CMK (cell line): ENCODE measurements around the gene CT45A3.
"Not testable (repeated sequence)": the region's sequence is repeated elsewhere in the genome, so short reads cannot be mapped to it uniquely, and the experiment has no call there.

ENCODE experiments used
- DNase-seq: peaks from one replicate; pipeline ENCODE4 v3.0.0-alpha.2; 2010; ENCODE audit warnings: low read depth

Gene CT45A3, protein sequence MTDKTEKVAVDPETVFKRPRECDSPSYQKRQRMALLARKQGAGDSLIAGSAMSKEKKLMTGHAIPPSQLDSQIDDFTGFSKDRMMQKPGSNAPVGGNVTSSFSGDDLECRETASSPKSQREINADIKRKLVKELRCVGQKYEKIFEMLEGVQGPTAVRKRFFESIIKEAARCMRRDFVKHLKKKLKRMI

GRCh38 chrX:135768091-135768490 lies at the start of gene CT45A3:
Gene CT45A3 (minus strand): TSS chrX:135768191. CDS start chrX:135764444, 3,747 bp downstream.
- not testable (repeated sequence) for DNase-seq

- DNase-seq = not testable (repeated sequence)
Measured at GRCh38 chrX:135802687-135803086, 34.7 kb upstream of the CT45A3 start, which contains the start of gene CT45A6. Gene CT45A6 (minus strand): TSS chrX:135802787. CDS start chrX:135798993, 3,794 bp downstream.

DNA sequence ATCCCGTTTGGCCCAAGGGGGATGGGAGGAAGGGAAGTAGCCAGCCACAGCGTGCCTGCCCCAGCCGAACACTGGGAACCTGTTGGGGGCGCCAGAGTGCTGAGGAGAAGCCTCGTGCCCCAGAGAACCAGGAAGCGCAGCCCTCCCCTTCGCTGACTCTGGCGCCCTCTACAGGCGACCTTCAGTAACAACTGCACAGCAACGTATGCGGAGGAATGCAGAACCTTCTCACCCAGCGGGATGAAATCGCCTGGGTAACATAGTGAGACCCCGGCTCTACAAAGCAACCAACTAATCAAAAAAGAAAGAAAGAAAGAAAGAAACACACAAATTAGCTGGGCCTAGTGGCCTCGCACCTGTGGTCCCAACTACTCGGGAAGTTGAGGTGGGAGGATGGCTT lies 17.4 kb upstream of the CT45A3 start, which contains the start of gene CT45A5:
TSS of gene CT45A5 (minus strand) at position 101 of the 400 bp plus-strand sequence. CDS start 3,774 bp downstream, outside the sequence.
- DNase-seq = not testable (repeated sequence)

- DNase-seq = not testable (repeated sequence)
Measured at GRCh38 chrX:135744739-135745138, 23.3 kb downstream of the CT45A3 start.

DNA sequence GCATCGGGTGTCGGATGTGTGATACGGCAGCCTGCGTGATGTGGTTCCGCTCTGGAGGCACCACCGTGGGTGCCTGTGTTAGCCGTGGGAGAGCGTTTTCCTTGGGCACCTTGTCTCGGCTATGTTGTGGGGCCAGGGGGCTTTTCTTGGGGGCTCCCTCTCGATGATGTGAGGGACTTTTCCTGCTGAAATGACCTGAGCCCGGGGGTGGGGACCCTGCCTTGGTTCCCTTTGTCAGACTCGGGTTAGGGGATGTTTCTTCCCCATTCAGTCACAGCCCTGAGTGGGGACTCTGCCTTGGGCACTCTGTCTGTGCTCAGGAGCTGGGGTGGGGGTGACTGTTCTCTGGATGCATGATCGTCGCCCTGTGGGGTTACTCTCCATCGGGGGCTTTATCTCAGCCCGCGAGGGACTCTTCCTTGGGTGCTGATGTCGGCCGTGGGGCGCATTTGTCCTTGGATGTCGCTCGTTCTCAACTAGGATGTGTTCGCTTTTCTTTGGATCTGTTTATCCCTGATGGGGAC lies 26.7 kb downstream of the CT45A3 start:
- no peak for DNase-seq

- no peak for DNase-seq
Measured at GRCh38 chrX:135740681-135741149, 27.3 kb downstream of the CT45A3 start.

GRCh38 chrX:135737366-135738071 lies 30.5 kb downstream of the CT45A3 start:
- no peak for DNase-seq

- DNase-seq = not testable (repeated sequence)
Measured at GRCh38 chrX:135734666-135735065, 33.3 kb downstream of the CT45A3 start.

- DNase-seq = no peak
Measured at GRCh38 chrX:135713795-135714194, 54.2 kb downstream of the CT45A3 start.

DNA sequence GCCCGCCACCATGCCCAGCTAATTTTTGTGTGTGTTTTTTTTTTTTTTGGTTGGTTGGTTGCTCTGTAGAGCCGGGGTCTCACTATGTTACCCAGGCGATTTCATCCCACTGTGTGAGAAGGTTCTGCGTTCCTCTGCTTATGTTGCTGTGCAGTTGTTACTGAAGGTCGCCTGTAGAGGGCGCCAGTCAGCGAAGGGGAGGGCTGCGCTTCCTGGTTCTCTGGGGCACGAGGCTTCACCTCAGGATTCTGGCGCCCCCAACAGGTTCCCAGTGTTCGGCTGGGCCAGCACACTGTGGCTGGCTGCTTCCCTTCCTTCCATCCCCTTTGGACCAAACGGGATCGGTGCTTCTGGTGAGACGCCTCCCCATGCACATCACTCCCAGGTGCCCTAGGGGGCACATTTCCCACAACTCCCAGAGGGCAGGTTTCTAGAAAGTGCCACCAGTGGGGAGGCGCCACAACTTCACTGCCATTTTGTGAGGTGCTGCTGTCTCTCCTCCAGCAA lies 54.8 kb downstream of the CT45A3 start, which contains the start of gene CT45A1:
TSS of gene CT45A1 (plus strand) at position 457 of the 507 bp plus-strand sequence. CDS start 5,302 bp downstream, outside the sequence.
- not testable (repeated sequence) for DNase-seq
